NCI-H2227 (cell line): ENCODE measurements around the gene LRRC3.

Source experiments
- DNase-seq: peaks from one replicate; lab custom pipeline; 2025; ENCODE audit not compliant: unreplicated experiment; lab: John Stamatoyannopoulos, UW

Gene LRRC3

GRCh38 chr21:44456214-44456914, 1.1 kb downstream of the LRRC3 start:
- no peak for DNase-seq

GRCh38 chr21:44456915-44457736, 1.8 kb downstream of the LRRC3 start:
- no peak for DNase-seq

DNA sequence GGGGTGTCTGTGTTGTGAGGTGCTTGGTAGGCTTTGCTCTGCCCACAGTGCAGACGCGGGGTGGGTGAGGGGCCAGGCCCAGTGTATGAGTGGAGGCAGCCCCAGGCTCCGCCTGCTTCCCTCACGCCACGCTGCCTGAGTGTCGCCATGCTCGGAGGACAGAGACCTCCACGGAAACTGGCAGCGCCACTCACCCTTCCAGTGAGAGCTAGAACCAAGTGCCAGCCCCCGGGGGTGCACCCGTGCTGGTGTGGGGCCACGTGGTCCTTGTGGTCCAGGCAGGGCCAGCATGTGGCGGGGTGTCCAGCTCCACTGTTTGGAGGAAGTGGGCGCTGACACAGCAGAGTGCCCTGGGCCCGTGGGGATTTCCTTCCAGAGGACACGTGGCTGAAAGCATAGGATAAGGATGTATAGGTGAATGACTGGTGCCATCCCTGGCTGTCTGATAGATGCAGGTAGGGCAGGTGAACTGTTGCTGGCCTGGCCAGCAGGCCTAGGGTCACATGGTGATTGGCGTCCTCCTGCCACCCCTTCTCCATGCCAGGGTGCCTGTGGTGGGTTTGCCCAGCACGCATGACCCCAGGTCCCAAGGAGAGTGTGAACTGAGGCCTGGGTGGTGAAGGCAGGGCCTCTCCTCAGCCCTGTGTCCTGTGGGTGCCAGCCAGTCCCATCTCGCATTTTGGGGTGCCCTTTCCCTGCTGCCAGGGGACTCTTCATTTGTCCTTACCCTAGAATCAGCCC, 3.8 kb downstream of the LRRC3 start:
- no peak for DNase-seq

DNA sequence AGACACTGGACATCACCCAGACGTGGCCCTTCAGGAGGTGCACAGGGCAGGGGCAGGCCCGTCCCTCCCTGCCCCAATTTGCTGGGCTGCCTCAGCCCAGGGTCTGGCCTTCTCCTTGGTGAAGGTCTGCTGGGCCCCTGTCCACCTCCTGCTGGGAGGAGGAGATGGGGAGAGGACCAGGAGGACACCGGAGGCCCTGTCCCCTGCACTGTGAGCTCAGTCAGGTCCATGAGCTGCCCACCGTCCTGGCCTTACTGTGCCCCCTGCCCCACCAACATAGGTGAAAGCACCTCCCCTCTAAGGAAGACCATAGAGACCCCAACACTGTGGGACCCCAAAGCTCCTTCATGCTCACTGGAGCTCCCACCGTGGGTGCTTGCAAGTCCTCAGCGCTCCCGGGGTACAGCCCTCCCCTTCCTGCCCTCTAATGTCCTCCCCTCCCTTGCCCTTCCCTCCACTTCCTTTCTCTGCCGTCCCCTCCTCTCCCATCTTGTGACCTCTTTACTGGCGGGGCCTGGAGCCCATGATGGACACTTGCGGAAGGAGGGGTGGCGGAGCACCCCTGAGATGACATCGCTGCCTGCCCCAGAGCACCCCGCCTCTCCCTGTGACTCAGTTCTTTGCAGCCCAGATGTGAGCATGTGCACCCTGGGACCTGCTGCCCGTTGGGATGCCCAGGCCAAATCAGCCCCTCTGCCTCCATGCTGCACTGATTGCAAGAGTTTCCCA, 4.6 kb downstream of the LRRC3 start:
- DNase-seq: no peak

- no peak for DNase-seq
Measured at GRCh38 chr21:44460441-44460755, 5.1 kb downstream of the LRRC3 start.

DNA sequence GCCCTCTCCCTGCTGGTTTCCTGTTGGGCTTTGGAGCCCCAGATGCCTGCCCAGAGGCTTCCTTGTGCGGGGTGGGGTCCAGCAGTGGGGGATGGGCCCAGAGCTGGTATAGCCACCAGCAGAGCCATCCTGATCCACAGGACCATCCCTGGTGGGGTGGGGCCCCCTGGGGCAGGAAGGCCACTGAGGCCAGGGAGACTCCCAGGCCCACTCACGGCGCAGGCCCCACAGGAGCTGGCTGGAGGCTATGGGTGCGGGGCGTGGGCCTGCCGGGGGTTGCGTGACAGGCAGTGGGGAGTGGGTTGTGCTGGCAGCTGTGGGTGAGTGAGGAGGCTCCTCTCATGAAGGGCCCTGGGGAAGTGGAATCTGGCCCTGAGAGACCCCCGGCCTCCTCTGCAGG, 5.7 kb downstream of the LRRC3 start:
- no peak for DNase-seq

DNA sequence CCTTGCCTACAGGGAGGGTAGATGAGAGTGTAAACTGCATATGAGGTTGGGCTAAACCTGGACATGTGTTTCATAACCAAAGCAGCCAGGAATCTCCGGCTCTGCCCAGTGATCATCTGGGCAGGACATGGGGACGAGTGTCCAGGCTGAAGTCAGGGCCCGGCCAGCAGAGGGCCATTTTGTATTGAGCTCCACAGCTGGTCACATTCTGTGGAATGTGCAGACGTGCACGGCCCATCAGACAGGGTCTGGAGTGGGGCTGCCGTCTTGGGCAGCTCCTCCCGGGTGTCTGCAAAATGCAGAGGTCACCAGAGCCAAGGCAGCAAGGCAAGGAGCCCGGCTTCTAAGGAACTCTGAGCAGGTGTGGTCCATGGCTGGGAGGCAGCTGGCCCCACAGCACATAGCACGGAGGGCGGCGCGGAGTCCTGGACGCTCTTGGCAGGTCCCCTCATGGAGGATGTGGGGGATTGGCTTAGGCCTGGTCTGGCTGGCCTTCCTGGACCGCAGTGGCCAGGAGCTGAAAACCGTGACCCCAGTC, 6.2 kb downstream of the LRRC3 start:
- no peak for DNase-seq

GRCh38 chr21:44462086-44462833, 7.0 kb downstream of the LRRC3 start:
- no peak for DNase-seq

- no peak for DNase-seq
Measured at GRCh38 chr21:44462834-44463200, 7.5 kb downstream of the LRRC3 start.

- DNase-seq: no peak
Measured at GRCh38 chr21:44463724-44464123, 8.4 kb downstream of the LRRC3 start.

- no peak for DNase-seq
Measured at GRCh38 chr21:44464351-44464750, 9.0 kb downstream of the LRRC3 start.

DNA sequence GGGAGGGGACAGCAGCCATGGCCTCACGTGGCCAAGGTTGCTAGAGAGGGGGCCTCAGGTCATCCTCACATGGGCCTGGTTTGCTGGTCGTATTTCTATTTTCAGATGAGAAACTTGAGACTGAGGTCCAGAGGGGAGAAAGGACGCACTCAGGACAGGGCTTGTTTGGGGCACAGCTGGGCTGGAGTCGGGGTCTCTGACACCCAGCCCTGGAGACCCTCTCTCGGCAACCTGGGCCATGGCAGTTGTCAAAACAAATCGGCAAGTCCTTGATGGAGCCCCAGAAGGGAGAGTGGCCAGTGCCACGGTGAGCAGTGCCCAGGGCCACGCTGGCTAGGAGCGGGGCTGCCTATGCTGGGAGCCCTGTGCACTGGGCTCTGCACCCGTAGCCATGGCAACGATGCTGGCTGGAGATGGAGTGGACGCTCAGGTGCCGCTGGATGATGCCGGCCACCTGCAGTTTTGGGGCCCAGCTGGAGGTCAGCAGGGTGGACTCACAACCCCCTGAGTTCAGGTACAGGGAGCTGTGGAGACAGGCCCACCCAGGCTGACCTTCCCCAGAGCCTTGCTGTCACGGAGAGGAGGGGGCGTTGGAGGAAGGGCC, 11.1 kb downstream of the LRRC3 start:
- DNase-seq: no peak

DNA sequence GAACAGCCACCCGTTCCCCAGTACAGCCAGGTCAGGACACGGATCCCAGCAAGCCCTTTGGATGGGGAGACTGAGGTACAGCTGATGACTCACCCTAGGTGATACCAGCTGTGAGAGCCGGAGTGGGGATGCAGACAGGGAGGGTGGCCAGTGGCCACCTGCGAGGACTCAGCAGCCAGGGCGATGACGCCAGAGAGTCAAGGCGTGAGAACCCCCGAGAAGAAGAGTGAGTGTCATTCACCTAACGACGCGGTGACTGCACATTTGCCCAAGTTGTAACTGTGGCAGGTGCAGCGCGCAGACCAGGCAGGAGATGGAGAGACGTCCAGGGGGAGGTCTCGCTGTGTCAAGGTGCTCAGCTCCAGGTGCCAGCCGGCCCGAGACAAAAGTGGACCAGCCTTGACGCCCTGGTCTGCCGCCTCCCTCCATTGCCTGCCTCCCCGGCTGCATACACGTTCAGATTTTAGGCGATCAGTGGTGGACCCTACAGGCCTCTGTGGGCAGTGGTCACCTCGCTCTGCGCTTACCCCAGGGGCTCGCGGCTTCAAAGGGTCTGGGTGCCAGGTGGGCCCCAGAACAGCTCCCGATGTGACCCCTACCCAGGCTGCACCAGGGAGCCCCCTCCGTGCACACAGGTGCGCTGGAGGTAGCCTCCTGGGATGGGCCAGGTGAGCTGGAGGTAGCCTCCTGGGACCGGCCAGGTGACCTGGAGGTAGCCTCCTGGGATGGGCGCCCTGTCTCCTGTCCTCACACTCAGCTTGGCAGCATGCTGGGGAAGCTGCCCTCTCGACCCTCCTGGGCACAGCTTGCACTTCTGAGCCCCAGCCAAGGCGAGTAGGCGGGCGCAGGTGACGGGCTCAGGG, 11.9 kb downstream of the LRRC3 start:
- no peak for DNase-seq

GRCh38 chr21:44467859-44468195, 12.5 kb downstream of the LRRC3 start:
- DNase-seq: no peak

DNA sequence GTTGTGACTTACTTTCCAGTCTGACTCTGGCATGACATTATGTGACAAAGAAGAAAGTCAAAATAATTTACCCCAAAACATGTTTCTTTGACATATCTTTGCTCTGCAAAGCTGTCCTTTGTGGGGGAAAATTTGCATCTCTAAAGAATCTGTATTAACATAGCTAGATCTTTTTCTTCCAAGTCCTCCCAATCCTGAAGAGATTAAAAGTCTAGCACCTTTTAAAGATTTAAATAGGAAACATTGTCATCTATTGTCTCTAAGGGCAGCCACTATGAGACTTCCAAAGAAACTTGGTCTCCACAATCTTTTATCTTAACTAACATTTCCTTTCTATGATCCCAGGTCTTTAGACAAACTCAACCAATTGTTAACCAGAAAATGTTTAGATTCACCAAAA, 16.0 kb downstream of the LRRC3 start:
- no peak for DNase-seq

DNA sequence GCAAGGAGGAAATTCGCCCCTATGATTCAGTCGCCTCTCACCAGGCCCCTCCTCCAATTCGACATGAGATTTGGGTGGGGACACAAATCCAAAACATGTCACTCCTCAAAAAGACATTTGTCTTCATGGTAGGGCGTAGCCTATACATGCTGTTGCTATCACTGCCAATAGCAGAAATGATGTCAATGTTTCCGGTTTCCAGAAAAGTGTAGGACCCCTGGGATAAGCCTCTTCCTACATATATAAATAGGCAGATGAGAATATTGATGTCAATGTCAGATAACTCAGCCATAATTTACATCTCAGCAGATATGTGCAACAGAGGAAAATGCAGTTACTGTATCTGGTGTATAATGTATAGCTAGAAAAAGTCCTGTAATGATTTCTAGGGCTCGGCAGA, 16.7 kb downstream of the LRRC3 start:
- no peak for DNase-seq

DNA sequence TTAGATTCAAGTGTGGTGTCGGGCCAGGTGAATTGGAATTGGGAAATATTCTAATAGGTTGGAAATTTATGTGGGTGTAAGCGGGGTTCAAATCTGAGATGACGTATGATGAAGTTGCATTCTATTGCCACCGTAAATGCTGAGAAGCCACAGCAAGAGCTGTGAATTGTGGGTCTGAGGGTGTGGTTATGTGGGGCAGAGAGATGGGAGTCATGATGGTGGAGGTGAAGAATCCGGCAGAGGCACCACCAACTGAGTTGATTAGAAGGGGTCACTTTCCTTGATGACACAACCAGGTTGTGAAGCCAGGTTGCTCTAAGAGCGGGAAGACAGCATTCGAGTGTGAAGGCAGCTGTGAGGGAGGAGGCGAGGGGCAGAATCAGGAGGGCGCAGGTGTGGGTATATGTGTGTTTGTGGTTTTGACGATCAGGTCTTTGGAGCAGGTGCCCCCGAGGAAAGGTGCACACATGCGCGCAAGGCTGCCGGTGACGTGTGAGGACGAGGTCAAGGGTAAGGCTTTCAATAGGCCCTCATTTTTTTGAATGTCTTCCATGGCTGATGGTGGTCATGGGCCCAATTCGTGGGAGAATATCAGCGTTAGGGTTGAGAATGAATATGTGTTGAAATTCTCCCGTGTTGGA, 18.7 kb downstream of the LRRC3 start:
- DNase-seq: no peak

- DNase-seq: no peak
Measured at GRCh38 chr21:44475266-44475845, 20.0 kb downstream of the LRRC3 start.
